H1 (cell line): Measurements from ENCODE around the gene KRCC1. TPM values are rescaled to one million over a fixed set of nuclear protein-coding genes. Genes with fewer than 3 reads are reported as not detected.

Experiments
- CTCF ChIA-PET: fragments of 300-600 bp; sonication (Branson Sonifier 250); formaldehyde crosslinking; loops from one replicate; lab custom pipeline; 2021; ENCODE audit not compliant: partially characterized antibody; lab: Charles Lee
- POLR2A ChIA-PET: fragments of 300-600 bp; sonication (Branson Sonifier 250); formaldehyde crosslinking; loops from one replicate; lab custom pipeline; 2021; ENCODE audit warnings: inconsistent platforms; ENCODE audit not compliant: partially characterized antibody; lab: Charles Lee
- DNase-seq, 2 experiments: peaks; one replicate each; pipeline versions ENCODE4 v3.0.0 to v3.0.0-alpha.2; 2010 to 2022; ENCODE audit warnings: low spot score in 2 of 2, low read depth in 1 of 2, mixed read lengths in 1 of 2
- FAIRE-seq: peaks from 2 replicates; lab custom pipeline; 2011; peaks lifted over from hg19 to GRCh38; lab: Jason Lieb, UNC
- H2AFZ ChIP-seq: 2 replicates; pipeline ENCODE4 v1.8.1; 2012; ENCODE audit warnings: low read length, inconsistent platforms
- H2AK5ac ChIP-seq: 2 replicates; pipeline ENCODE4 v1.6.1; 2013; ENCODE audit warnings: low read depth, low read length
- H2BK120ac ChIP-seq: replicated peaks from 2 replicates; pipeline ENCODE3; 2013; ENCODE audit warnings: low read depth, low read length, inconsistent platforms
- H2BK12ac ChIP-seq: 2 replicates; pipeline ENCODE4 v1.6.1; 2013; ENCODE audit warnings: low read depth, low read length
- H2BK15ac ChIP-seq: 2 replicates; pipeline ENCODE4 v1.6.1; 2013; ENCODE audit warnings: low read length
- H2BK20ac ChIP-seq: 2 replicates; pipeline ENCODE4 v1.6.1; 2013; ENCODE audit warnings: low read length
- H2BK5ac ChIP-seq: 2 replicates; pipeline ENCODE4 v1.6.1; 2013; ENCODE audit warnings: low read depth, low read length
- H3K14ac ChIP-seq: 2 replicates; pipeline ENCODE4 v1.6.1; 2013; ENCODE audit warnings: inconsistent platforms; ENCODE audit not compliant: insufficient read length
- H3K18ac ChIP-seq: 2 replicates; pipeline ENCODE4 v1.6.1; 2013; ENCODE audit warnings: low read length; ENCODE audit errors: extremely low read depth
- H3K23ac ChIP-seq: 2 replicates; pipeline ENCODE4 v1.6.1; 2013; ENCODE audit warnings: inconsistent platforms; ENCODE audit not compliant: insufficient read length
- H3K23me2 ChIP-seq: 2 replicates; pipeline ENCODE4 v1.6.1; 2013; ENCODE audit warnings: low read depth, low read length
- H3K27ac ChIP-seq: 2 replicates; pipeline ENCODE4 v1.6.1; 2011; ENCODE audit warnings: low read depth, low read length, inconsistent platforms
- H3K27me3 ChIP-seq, 4 experiments: replicated peaks in 1 of 4; 1 replicate in 1 of 4; 2 replicates in 3 of 4; pipeline versions ENCODE4 v1.6.1 to v1.8.1; 2011 to 2013; ENCODE audit warnings: low read length in 3 of 4, mild to moderate bottlenecking in 3 of 4, inconsistent platforms in 2 of 4, mixed read lengths in 2 of 4, moderate library complexity in 1 of 4; ENCODE audit not compliant: control insufficient read depth in 3 of 4, insufficient read depth in 3 of 4; ENCODE audit errors: extremely low read depth in 1 of 4
- H3K36me3 ChIP-seq, 4 experiments: 2 replicates each; pipeline versions ENCODE4 v1.6.1 to v1.8.1; 2011 to 2013; ENCODE audit warnings: mild to moderate bottlenecking in 4 of 4, low read length in 3 of 4, moderate library complexity in 2 of 4, control low read depth in 1 of 4, inconsistent platforms in 1 of 4; ENCODE audit not compliant: insufficient read depth in 4 of 4, control insufficient read depth in 2 of 4
- H3K4ac ChIP-seq: replicated peaks from 2 replicates; pipeline ENCODE3; 2013; ENCODE audit warnings: low read length, low read depth, mixed read lengths, inconsistent platforms; ENCODE audit not compliant: insufficient read length
- H3K4me1 ChIP-seq, 4 experiments: replicated peaks in 1 of 4; 1 replicate in 1 of 4; 2 replicates in 3 of 4; pipeline versions ENCODE4 v1.6.1 to v1.8.1; 2011 to 2013; ENCODE audit warnings: low read length in 3 of 4, inconsistent platforms in 2 of 4, mixed read lengths in 1 of 4; ENCODE audit not compliant: insufficient read depth in 4 of 4, control insufficient read depth in 3 of 4
- H3K4me2 ChIP-seq, 2 experiments: 2 replicates each; pipeline versions ENCODE4 v1.6.1 to v1.8.1; 2011 to 2013; ENCODE audit warnings: low read depth in 2 of 2, low read length in 2 of 2, control low read depth in 1 of 2, inconsistent platforms in 1 of 2, mild to moderate bottlenecking in 1 of 2; ENCODE audit not compliant: insufficient read depth in 1 of 2
- H3K4me3 ChIP-seq, 4 experiments: fragments of 200-600, 300-600 bp in 1 of 4; sonication (generic), shearing (Covaris generic), sonication (Bioruptor Twin) in 1 of 4; 2 replicates each; pipeline versions ENCODE4 v1.5.1 to v1.8.1; 2011 to 2016; ENCODE audit warnings: low read length in 4 of 4, low read depth in 3 of 4, control low read depth in 2 of 4, inconsistent platforms in 2 of 4, mild to moderate bottlenecking in 2 of 4, mixed read lengths in 1 of 4, moderate library complexity in 1 of 4; ENCODE audit not compliant: insufficient read depth in 2 of 4; ENCODE audit errors: extremely low read depth in 1 of 4
- H3K56ac ChIP-seq: replicated peaks from 2 replicates; pipeline ENCODE3; 2013; ENCODE audit warnings: low read depth, mild to moderate bottlenecking, mixed read lengths, low read length, inconsistent platforms; ENCODE audit not compliant: insufficient read length
- H3K79me1 ChIP-seq: 2 replicates; pipeline ENCODE4 v1.6.1; 2013; ENCODE audit warnings: low read depth, low read length, control low read depth
- H3K79me2 ChIP-seq, 2 experiments: 2 replicates each; pipeline versions ENCODE4 v1.6.1 to v1.8.1; 2012 to 2013; ENCODE audit warnings: low read length in 2 of 2, mild to moderate bottlenecking in 2 of 2, inconsistent platforms in 1 of 2; ENCODE audit not compliant: insufficient read depth in 2 of 2, control insufficient read depth in 1 of 2
- H3K9ac ChIP-seq, 4 experiments: replicated peaks in 1 of 4; 1 replicate in 1 of 4; 2 replicates in 3 of 4; pipeline versions ENCODE4 v1.6.1 to v1.8.1; 2011 to 2013; ENCODE audit warnings: low read depth in 3 of 4, low read length in 3 of 4, control low read depth in 2 of 4, mild to moderate bottlenecking in 2 of 4, moderate library complexity in 2 of 4, inconsistent platforms in 1 of 4; ENCODE audit errors: extremely low read depth in 1 of 4
- H3K9me3 ChIP-seq, 2 experiments: 2 replicates each; pipeline versions ENCODE4 v1.6.1 to v1.8.1; 2012 to 2013; ENCODE audit warnings: mild to moderate bottlenecking in 2 of 2, moderate library complexity in 2 of 2, control low read depth in 1 of 2, inconsistent platforms in 1 of 2, low read depth in 1 of 2, low read length in 1 of 2, mixed read lengths in 1 of 2; ENCODE audit not compliant: insufficient read depth in 2 of 2
- H4K20me1 ChIP-seq, 2 experiments: replicated peaks in 1 of 2; 2 replicates each; pipeline versions ENCODE3 to v1.8.1; 2011 to 2013; ENCODE audit warnings: inconsistent platforms in 2 of 2, low read length in 2 of 2, mild to moderate bottlenecking in 1 of 2; ENCODE audit not compliant: insufficient read depth in 2 of 2, control insufficient read depth in 1 of 2
- H4K5ac ChIP-seq: 2 replicates; pipeline ENCODE4 v1.6.1; 2013; ENCODE audit warnings: low read length, low read depth, mixed read lengths, inconsistent platforms; ENCODE audit not compliant: insufficient read length
- H4K8ac ChIP-seq: 2 replicates; pipeline ENCODE4 v1.8.0; 2013; ENCODE audit warnings: mild to moderate bottlenecking, moderate library complexity, low read length, inconsistent platforms; ENCODE audit not compliant: insufficient read depth; ENCODE audit errors: extremely low read depth
- H4K91ac ChIP-seq: replicated peaks from 2 replicates; pipeline ENCODE3; 2013; ENCODE audit warnings: low read length, mixed read lengths, inconsistent platforms; ENCODE audit not compliant: insufficient read length
- GTF2F1 ChIP-seq: IDR thresholded peaks from 2 replicates; pipeline ENCODE4 v1.6.1; 2012; ENCODE audit warnings: low read depth, low read length, improper control_type of control experiment, borderline replicate concordance
- SAP30 ChIP-seq: fragments of 300-600 bp; sonication (generic); IDR thresholded peaks from 2 replicates; pipeline ENCODE4 v1.7.1; 2012; ENCODE audit warnings: low read length, moderate library complexity, mild to moderate bottlenecking, inconsistent platforms; ENCODE audit not compliant: insufficient read depth, insufficient replicate concordance
- SIRT6 ChIP-seq: IDR thresholded peaks from one replicate; pipeline ENCODE4 v1.7.1; 2012; ENCODE audit warnings: low read length, inconsistent platforms
- SIX5 ChIP-seq: IDR thresholded peaks from 2 replicates; pipeline ENCODE4 v1.6.1; 2011; ENCODE audit warnings: mild to moderate bottlenecking, low read depth, low read length
- TCF12 ChIP-seq: IDR thresholded peaks from 2 replicates; pipeline ENCODE4 v1.6.1; 2011; ENCODE audit warnings: low read depth, mild to moderate bottlenecking, low read length
- WGBS, 2 experiments: shearing (Covaris generic) in 1 of 2; methylation state at CpG; one replicate each; pipeline versions ENCODE4 v1.1.6 to v1.1.7; 2013 to 2015; ENCODE audit warnings: low lambda C conversion rate in 2 of 2, mixed read lengths in 2 of 2, inconsistent platforms in 1 of 2, low coverage in 1 of 2, missing lambda C conversion rate in 1 of 2; ENCODE audit not compliant: insufficient replicate concordance in 2 of 2, insufficient coverage in 1 of 2, insufficient read length in 1 of 2; ENCODE audit errors: extremely low coverage in 1 of 2, missing lambda C conversion rate in 1 of 2; 5-methylcytosine and 5-hydroxymethylcytosine counted together
- polyA plus RNA-seq, 7 experiments: library from polyadenylated mRNA; depleted of rRNA in 3 of 7; stranded (reverse) in 5 of 7; unstranded in 2 of 7; fragments of >200 nt in 5 of 7; fragments of 200-250 nt in 2 of 7; gene quantifications; 1 replicate in 5 of 7; 2 replicates in 1 of 7; 4 replicates in 1 of 7; pipeline versions ENCODE4 v1.2.1 to v1.2.3, GENCODE V29; 2011 to 2013; ENCODE audit warnings: missing spikeins in 2 of 7, mixed read lengths in 2 of 7
- total RNA-seq: library from RNA; stranded (reverse); fragmentation: NEBNext Ultra II Directional; extraction: Animal tissue kit (Norgen Biotek cat#: 25700); gene quantifications from 2 replicates; pipeline ENCODE4 v1.2.1, GENCODE V29; 2021

KRCC1 gene
- total and polyA plus RNA-seq, 2 of the 8 experiments (the other 6 are each of a cell fraction or from before 2014, with no cell fraction given): 5.1 to 8.5 TPM

GRCh38 chr2:88061295-88061694 is 5.7 kb upstream of the KRCC1 start:
- Histone ChIP-seq H3K14ac (no peak overlapping the region), H3K4me3 (no peak overlapping the region), H3K4me2 (no peak overlapping the region), H3K27me3 (no peaks in the 10 kb centered on the region), H3K23me2 (no peaks in the 10 kb centered on the region), H4K5ac (no peak overlapping the region), H3K56ac (no peak overlapping the region), H3K36me3 (no peaks in the 10 kb centered on the region), H3K27ac (no peak overlapping the region), H2AK5ac (no peak overlapping the region), H3K23ac (no peak overlapping the region), H3K4ac (no peak overlapping the region), H3K9ac (no peak overlapping the region), H2BK5ac (no peak overlapping the region), H3K79me1 (no peaks in the 10 kb centered on the region), H4K20me1 (no peaks in the 10 kb centered on the region), H3K9me3 (no peaks in the 10 kb centered on the region), H4K8ac (no peak overlapping the region), H2BK15ac (no peak overlapping the region), H2AFZ (no peak overlapping the region), H2BK120ac (no peak overlapping the region), H2BK20ac (no peak overlapping the region), H3K18ac (no peak overlapping the region), H2BK12ac (no peak overlapping the region), H4K91ac (no peak overlapping the region), H3K79me2 (no peaks in the 10 kb centered on the region), H3K4me1 (peaks cover 0 to 5% (median 0%) of the 10 kb centered on the region in 4 experiments; a peak in 2 of 7 replicates)
- CTCF ChIA-PET: interaction anchor here (0.7 to 5.4 kb wide), 42 partner anchors 8 to 493 kb away, joined by 3 to 134 read pairs (median 10); partner anchors contain the start of genes FABP1 and THNSL2
- 91% methylated on average over 3 of the region's 3 CpGs; no CpG with 5 or more reads in 1 of the 2 experiments for WGBS, 2 experiments
- POLR2A ChIA-PET: interaction anchor here (1.0 to 2.1 kb wide), 5 partner anchors 14 to 109 kb away, joined by 3 to 14 read pairs (median 4); partner anchors contain the start of genes RNU2-63P and THNSL2
- DNase-seq (no peak), FAIRE-seq (no peak)
- TF ChIP-seq SIRT6 (no peak), SAP30 (no peak), TCF12 (no peak), SIX5 (no peak), GTF2F1 (no peak)
